Measurements from ENCODE around the gene LNPEP. TPM values are rescaled to one million over a fixed set of nuclear protein-coding genes. Genes with fewer than 3 reads are reported as not detected.

The LNPEP gene
- total RNA-seq, 1 donor from 2014 or later: 39.4 TPM

DNA sequence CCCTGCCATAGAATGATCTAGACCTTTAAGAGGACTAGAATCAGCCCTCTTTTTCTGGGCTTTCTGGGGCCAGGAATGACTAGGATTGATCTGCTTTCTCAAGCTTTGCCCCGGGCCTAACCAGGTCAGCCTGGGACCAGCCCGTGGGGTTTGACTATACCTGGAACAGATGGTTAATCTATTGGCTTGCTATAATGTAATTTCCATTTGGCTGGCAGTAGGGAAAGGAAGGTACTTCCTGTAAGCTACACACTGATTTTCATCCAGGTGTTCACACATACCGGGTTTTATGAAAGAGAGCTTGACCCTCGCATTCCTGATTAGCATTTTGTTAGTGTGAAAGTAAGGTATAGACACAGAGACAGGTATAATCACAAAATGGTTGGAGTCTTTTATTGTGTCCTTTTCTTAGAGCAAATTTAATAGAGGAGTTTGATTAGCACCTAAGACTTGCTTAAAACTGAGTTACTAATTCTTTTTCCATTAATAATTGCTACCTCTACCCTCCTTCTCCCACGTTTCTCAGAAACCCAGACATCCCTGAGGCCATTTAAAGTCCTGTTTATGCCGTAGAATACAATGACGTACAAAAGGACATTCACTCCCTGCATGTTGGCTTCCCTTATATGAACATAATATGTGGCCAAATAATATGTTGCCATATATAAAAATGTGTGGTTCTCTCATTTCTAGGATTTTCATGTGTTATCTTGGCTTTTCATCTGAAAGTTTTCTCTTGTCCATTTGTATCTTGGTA, 17.3 kb downstream of the LNPEP start:
- peaks cover 22% of the 10 kb centered on the region for H3K36me3 Mint-ChIP-seq (ENCODE audit: low read depth)
- peak; percentile 55 for DNase-seq
- H3K27me3 Mint-ChIP-seq: no peaks in the 10 kb centered on the region
- intact Hi-C loops (cut with micrococcal nuclease): loop anchor here (2.0 kb wide), 1 partner anchor 14 kb away; no protein-coding TSS in a partner anchor
- no peaks in the 10 kb centered on the region for H3K9me3 Mint-ChIP-seq
- no peak overlapping the region for H3K27ac Mint-ChIP-seq
- H3K4me3 Mint-ChIP-seq: no peak overlapping the region
- H3K4me1 Mint-ChIP-seq: peaks cover 55% of the 10 kb centered on the region

DNA sequence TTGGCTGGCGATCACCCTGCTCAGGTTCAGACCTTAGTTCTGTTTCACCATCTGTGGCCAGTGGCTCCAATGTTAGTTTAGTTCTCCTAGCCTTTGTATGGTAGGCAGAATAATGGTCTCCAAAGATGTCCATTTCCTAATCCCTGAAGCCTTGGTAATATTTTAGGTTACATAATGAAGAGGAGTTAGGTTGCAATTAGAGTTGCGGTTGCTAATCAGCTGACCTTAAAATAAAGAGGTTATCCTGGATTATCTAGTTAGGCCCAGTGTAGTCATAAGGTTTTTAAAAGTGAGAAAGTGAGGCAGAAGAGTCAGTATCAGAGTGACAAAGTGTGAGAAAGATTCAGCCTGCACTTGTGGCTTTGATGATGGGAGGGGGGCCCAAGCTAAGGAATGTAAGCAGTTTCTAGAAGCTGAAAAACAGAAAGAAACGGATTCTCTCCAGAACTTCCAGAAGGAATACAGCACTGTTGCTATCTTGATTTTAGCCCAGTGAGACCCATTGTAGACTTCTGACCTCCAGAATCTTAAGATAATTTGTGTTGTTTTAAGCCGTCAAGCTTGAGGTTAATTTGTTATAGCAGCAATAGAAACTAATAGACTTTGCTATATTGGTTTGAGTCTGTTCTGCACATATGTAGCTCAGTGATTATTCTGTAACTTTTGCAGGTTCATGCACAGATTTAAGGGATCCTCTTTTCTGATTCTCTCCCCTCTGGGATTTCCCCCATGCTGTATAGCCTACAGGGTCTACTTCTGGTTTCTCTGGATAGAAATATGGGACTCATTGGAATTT, 21.6 kb downstream of the LNPEP start:
- peaks cover 61% of the 10 kb centered on the region for H3K4me1 Mint-ChIP-seq
- H3K36me3 Mint-ChIP-seq (ENCODE audit: low read depth): peaks cover 15% of the 10 kb centered on the region
- H3K9me3 Mint-ChIP-seq: peaks cover 3% of the 10 kb centered on the region
- peak overlapping the region; percentile 58 for H3K4me3 Mint-ChIP-seq
- H3K27ac Mint-ChIP-seq: peak overlapping the region; percentile 84
- no peaks in the 10 kb centered on the region for H3K27me3 Mint-ChIP-seq
- no peak for DNase-seq
- intact Hi-C loops (cut with micrococcal nuclease): loop anchor here (1.0 to 2.0 kb wide), 3 partner anchors 15 to 61 kb away; no protein-coding TSS in a partner anchor

DNA sequence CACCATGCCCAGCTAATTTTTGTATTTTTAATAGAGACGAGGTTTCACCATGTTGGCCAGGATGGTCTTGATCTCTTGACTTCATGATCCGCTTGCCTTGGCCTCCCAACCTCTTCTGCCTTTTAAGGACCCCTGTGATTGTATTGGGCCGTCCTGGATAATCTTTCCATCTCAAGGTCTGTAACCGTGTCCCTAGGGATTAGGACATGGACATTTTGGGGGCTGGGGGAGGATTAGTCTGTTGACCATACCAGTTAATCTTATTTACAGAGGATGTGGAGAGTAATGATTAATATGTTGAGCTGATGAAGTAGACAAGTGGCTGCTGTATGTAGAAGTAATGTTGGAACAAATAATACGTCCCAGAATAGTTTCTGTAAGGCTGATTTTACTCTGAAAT, 23.1 kb downstream of the LNPEP start:
- intact Hi-C loops (cut with micrococcal nuclease): no loop called here

DNA sequence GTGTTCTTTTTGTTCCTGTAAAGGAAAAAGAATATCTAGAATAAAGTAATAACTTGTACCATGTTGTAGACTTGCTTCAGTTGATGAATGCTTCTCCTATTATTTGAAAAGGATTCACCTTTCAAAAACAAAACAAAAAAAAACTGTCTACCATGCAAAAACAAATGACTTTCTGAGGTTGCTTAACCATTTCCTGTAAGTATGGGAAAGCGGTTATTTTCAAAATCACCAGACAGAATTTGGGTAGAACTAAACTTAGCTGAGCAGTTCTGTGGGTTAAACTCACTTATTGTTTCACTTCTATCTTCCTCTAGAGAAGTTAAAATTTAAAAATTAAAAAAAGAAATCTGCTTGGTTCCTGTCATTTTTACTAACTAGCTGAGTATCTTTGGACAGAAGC, 25.2 kb downstream of the LNPEP start:
- intact Hi-C loops (cut with micrococcal nuclease): loop anchor here (1.0 to 5.0 kb wide), 4 partner anchors 26 to 134 kb away; no protein-coding TSS in a partner anchor
- Mint-ChIP-seq H3K27ac (peak overlapping the region; percentile 66), H3K9me3 (peaks cover 3% of the 10 kb centered on the region), H3K27me3 (no peaks in the 10 kb centered on the region), H3K4me3 (peak overlapping the region; percentile 57), H3K4me1 (peaks cover 67% of the 10 kb centered on the region), H3K36me3 (ENCODE audit: low read depth) (peaks cover 23% of the 10 kb centered on the region)
- DNase-seq: peak; percentile 79

More for the DNA sequence above, 23.1 kb downstream of the LNPEP start:
- H3K27ac Mint-ChIP-seq: no peak overlapping the region
- peaks cover 20% of the 10 kb centered on the region for H3K36me3 Mint-ChIP-seq (ENCODE audit: low read depth)
- peaks cover 62% of the 10 kb centered on the region for H3K4me1 Mint-ChIP-seq
- H3K9me3 Mint-ChIP-seq: peaks cover 3% of the 10 kb centered on the region
- DNase-seq: no peak
- H3K27me3 Mint-ChIP-seq: no peaks in the 10 kb centered on the region
- peak overlapping the region; percentile 58 for H3K4me3 Mint-ChIP-seq

DNA sequence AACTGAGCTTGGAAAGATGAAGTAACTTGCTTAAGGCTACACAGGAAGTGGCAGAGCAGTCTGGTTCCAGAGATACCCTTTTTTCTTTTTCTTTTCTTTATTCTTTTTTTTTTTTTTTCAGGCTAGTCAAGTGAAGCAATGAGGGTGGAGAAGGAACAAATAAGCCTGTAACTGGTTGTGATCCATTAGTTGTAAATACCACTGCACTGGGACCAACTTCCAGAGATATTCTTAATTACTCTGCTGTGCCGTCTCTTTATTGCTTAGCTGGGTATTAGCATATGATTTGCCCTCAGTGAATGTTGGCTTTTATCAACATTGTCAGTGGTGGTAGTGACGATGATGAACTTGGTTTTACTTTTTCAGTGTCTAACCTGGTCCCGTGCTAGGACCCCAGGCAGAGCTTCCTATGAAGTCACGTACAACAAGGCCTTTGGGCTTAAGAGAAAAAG, 26.7 kb downstream of the LNPEP start:
- Mint-ChIP-seq H3K9me3 (peaks cover 3% of the 10 kb centered on the region), H3K27me3 (no peaks in the 10 kb centered on the region), H3K4me1 (peaks cover 60% of the 10 kb centered on the region), H3K36me3 (ENCODE audit: low read depth) (peaks cover 29% of the 10 kb centered on the region), H3K27ac (peak overlapping the region; percentile 92), H3K4me3 (peak overlapping the region; percentile 79)
- intact Hi-C loops (cut with micrococcal nuclease): loop anchor here (5.0 kb wide), 1 partner anchor 40 kb away; no protein-coding TSS in a partner anchor
- DNase-seq: no peak

DNA sequence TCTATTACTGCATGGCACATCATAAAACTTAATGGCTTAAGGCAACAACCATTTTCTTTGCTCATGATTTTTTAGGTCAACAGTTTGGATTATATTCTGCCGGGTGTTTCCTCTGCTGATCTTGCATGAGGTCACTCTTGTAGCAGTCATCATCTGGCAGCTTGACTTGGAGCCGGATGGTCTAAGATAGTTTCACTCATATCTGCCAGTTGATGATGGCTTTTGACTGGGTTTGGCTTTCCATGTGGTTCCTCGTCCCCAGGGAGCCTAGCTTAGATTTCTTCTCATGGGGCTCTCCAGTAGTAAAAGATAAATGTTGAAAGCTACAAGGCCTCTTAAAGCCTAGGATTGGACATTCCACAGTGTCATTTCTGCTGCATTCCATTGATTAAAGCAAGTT, 27.4 kb downstream of the LNPEP start:
- Mint-ChIP-seq H3K4me1 (peaks cover 58% of the 10 kb centered on the region), H3K36me3 (ENCODE audit: low read depth) (peaks cover 27% of the 10 kb centered on the region), H3K9me3 (peaks cover 3% of the 10 kb centered on the region), H3K27ac (peak overlapping the region; percentile 92), H3K4me3 (peak overlapping the region; percentile 79), H3K27me3 (no peaks in the 10 kb centered on the region)
- intact Hi-C loops (cut with micrococcal nuclease): loop anchor here (5.0 kb wide), 1 partner anchor 39 kb away; no protein-coding TSS in a partner anchor
- DNase-seq: peak; percentile 68

DNA sequence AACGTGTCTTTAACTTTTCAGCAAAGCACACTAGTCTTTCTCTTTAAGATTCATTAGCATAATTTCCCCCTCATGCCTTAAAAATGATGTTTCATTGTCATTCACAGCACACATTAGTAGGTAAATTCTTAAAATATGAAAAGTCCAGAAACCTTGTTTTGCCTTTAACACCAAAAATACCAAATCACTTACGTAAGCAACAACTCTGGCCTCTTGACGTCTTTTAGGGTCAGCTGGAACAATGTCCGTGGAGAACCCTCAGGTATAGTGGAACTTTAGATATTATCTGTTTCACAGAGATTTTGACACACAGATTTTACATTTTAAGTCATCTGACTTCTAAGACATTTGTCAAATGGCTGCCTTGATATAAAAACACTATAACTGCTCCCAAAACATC, 30.9 kb downstream of the LNPEP start:
- intact Hi-C loops (cut with micrococcal nuclease): loop anchor here (2.0 kb wide), 1 partner anchor 14 kb away; no protein-coding TSS in a partner anchor
- Mint-ChIP-seq H3K4me3 (no peak overlapping the region), H3K27ac (no peak overlapping the region), H3K4me1 (peaks cover 57% of the 10 kb centered on the region), H3K9me3 (no peaks in the 10 kb centered on the region), H3K36me3 (ENCODE audit: low read depth) (peaks cover 23% of the 10 kb centered on the region), H3K27me3 (no peaks in the 10 kb centered on the region)
- DNase-seq: no peak

DNA sequence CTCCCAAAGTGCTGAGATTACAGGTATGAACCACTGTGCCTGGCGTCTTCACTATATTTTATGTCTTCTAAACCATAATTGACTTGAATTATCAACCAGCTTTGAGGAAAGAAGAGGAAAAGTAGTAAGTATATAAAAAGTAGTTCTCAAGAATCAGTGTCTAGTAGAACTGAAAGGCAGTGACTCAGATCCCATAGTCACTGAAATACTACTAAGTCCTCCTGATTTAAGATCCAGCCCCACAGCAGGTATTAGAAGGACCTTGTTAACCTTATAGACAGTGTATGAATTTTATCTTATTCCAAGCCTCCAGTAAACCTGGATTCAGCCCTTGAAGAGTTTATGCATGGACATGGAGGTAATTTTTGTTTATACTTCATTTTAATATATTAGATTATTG, 31.5 kb downstream of the LNPEP start:
- H3K9me3 Mint-ChIP-seq: no peaks in the 10 kb centered on the region
- no peak for DNase-seq
- H3K27me3 Mint-ChIP-seq: no peaks in the 10 kb centered on the region
- intact Hi-C loops (cut with micrococcal nuclease): loop anchor here (2.0 kb wide), 1 partner anchor 15 kb away; no protein-coding TSS in a partner anchor
- peaks cover 23% of the 10 kb centered on the region for H3K36me3 Mint-ChIP-seq (ENCODE audit: low read depth)
- H3K27ac Mint-ChIP-seq: no peak overlapping the region
- H3K4me1 Mint-ChIP-seq: peaks cover 58% of the 10 kb centered on the region
- H3K4me3 Mint-ChIP-seq: no peak overlapping the region

DNA sequence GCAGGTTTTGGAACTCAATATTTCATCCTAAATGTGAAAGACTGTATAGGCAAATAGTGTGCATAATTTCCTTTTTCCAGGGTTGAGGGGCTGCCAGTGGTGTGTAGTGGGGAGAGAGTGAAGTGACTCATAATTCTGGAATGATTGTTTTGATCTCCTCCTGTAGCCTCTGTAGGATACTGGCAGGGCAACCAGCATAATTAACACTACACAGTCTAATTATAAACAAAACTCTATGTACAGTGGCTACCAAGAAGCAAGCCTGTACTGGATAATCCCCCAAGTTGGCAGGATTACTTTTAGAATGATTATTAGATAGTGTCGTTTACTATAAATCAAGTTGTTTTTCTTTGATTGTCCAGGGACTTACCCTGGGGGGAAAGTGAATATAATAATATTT, 32.2 kb downstream of the LNPEP start:
- Mint-ChIP-seq H3K9me3 (no peaks in the 10 kb centered on the region), H3K27ac (no peak overlapping the region), H3K36me3 (ENCODE audit: low read depth) (peaks cover 23% of the 10 kb centered on the region), H3K4me1 (peaks cover 58% of the 10 kb centered on the region), H3K27me3 (no peaks in the 10 kb centered on the region), H3K4me3 (no peak overlapping the region)
- DNase-seq: no peak
- intact Hi-C loops (cut with micrococcal nuclease): no loop called here

DNA sequence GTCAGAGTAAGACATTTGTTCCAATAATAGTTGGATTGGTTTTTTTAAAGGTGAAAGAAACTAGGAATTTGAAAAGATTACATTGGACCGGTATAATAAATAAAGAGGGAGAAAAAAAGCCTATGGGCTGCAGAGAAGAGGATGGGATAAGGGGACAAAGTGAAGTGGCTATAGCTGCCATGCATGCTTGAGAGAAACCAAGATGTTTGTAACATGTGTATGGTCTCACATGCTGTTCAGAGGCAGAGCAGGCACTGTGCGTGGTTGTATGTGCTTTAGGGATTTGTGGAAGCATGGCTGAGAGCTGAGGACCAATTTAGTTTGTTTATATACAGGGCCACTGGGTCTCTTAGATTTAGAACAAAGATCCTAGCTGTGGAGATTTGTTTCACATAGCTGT, 32.7 kb downstream of the LNPEP start:
- Mint-ChIP-seq H3K4me1 (peaks cover 55% of the 10 kb centered on the region), H3K36me3 (ENCODE audit: low read depth) (peaks cover 23% of the 10 kb centered on the region), H3K4me3 (no peak overlapping the region), H3K27ac (no peak overlapping the region), H3K27me3 (no peaks in the 10 kb centered on the region), H3K9me3 (no peaks in the 10 kb centered on the region)
- no peak for DNase-seq
- intact Hi-C loops (cut with micrococcal nuclease): no loop called here

DNA sequence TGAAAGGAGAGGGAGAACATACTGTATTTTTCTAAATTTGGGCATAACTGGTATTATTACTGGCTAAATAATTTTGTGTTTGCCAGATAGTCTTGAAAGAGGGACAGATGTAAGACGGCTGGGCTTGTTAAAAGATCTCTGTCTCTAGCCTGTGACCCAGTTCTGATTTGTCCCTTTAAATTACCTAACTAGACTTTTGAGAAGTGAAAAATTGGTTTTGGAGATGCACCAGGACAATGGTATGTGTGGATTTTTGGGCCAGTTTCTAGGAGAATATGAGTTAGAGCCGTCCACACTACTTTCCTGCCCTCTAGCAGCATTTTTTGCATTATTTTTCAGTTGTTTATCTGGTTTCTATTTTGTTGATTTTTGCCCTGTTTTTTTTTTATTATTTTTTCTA, 33.5 kb downstream of the LNPEP start:
- H3K4me3 Mint-ChIP-seq: no peak overlapping the region
- intact Hi-C loops (cut with micrococcal nuclease): no loop called here
- no peaks in the 10 kb centered on the region for H3K9me3 Mint-ChIP-seq
- H3K4me1 Mint-ChIP-seq: peaks cover 57% of the 10 kb centered on the region
- peaks cover 24% of the 10 kb centered on the region for H3K36me3 Mint-ChIP-seq (ENCODE audit: low read depth)
- no peak overlapping the region for H3K27ac Mint-ChIP-seq
- H3K27me3 Mint-ChIP-seq: no peaks in the 10 kb centered on the region
- DNase-seq: no peak

DNA sequence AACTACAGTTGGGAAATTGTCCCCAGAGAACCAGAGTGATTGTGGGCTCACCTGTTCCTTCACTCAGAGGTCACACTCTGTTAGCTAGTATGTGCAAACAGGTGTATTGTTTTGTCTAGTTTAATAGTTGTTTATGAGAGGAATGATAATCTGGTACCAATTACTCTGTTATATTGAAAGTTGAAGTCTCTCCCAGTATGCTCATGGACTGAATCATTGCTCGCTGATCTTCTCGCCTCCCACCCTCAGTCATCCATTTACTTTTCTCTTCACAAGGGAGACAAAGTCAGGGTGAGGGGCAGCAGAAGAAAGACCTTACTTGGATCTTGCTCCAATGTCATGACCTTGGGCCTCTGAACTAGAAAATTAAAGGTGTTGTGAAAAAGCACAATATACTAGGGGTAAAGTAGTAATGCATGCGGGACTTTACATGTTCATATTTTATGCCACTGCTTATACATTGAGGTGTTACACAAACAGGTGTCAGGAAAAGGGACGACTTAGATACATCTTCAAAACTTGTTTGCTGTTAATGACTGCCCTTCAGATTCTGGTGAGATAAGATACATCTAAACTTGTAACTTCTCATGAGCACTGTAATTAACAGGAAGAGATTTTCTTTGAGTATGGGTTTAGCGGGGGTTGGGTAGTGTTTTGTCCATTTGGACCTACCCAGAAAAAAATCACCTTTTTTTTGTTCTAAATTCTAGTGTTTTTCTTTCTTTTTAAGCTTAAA, 36.9 kb downstream of the LNPEP start:
- DNase-seq: no peak
- Mint-ChIP-seq H3K9me3 (no peaks in the 10 kb centered on the region), H3K36me3 (ENCODE audit: low read depth) (peaks cover 15% of the 10 kb centered on the region), H3K27ac (no peak overlapping the region), H3K4me3 (peak overlapping the region; percentile 36), H3K27me3 (no peaks in the 10 kb centered on the region), H3K4me1 (peaks cover 48% of the 10 kb centered on the region)
- intact Hi-C loops (cut with micrococcal nuclease): loop anchor here (1.0 to 2.0 kb wide), 2 partner anchors 13 to 16 kb away; no protein-coding TSS in a partner anchor
